Mesenchymal stem cell (in vitro differentiated cells and primary cell): ENCODE results near the gene ERFE.

Experiments
- DNase-seq: peaks from one replicate; pipeline ENCODE4 v3.0.0-alpha.2; 2013
- H2AFZ ChIP-seq: one replicate; pipeline ENCODE4 v1.6.1; 2013; ENCODE audit warnings: low read depth, mild to moderate bottlenecking, control low read depth, inconsistent platforms, low read length, moderate library complexity
- H2AK5ac ChIP-seq: 2 replicates; pipeline ENCODE4 v1.6.1; 2013; ENCODE audit warnings: low read length, moderate library complexity, mild to moderate bottlenecking, inconsistent platforms; ENCODE audit not compliant: severe bottlenecking
- H2BK120ac ChIP-seq: one replicate; pipeline ENCODE4 v1.6.1; 2013; ENCODE audit warnings: low read depth, mild to moderate bottlenecking, inconsistent platforms, low read length, moderate library complexity
- H2BK12ac ChIP-seq, 2 experiments: one replicate each; pipeline ENCODE4 v1.6.1; 2013; ENCODE audit warnings: inconsistent platforms in 2 of 2, low read length in 2 of 2, mild to moderate bottlenecking in 2 of 2, moderate library complexity in 2 of 2, control low read depth in 1 of 2
- H2BK15ac ChIP-seq: one replicate; pipeline ENCODE4 v1.6.1; 2013; ENCODE audit warnings: mild to moderate bottlenecking, low read depth, inconsistent platforms; ENCODE audit not compliant: poor library complexity, severe bottlenecking
- H2BK5ac ChIP-seq: 2 replicates; pipeline ENCODE4 v1.6.1; 2013; ENCODE audit warnings: low read depth, mild to moderate bottlenecking, low read length, control low read depth, inconsistent platforms; ENCODE audit not compliant: poor library complexity, severe bottlenecking
- H3K14ac ChIP-seq, 2 experiments: one replicate each; pipeline ENCODE4 v1.6.1; 2013; ENCODE audit warnings: inconsistent platforms in 2 of 2, low read length in 2 of 2, control low read depth in 1 of 2, mild to moderate bottlenecking in 1 of 2, moderate library complexity in 1 of 2
- H3K18ac ChIP-seq, 2 experiments: one replicate each; pipeline ENCODE4 v1.6.1; 2013; ENCODE audit warnings: inconsistent platforms in 2 of 2, low read length in 2 of 2, control low read depth in 1 of 2, low read depth in 1 of 2, mild to moderate bottlenecking in 1 of 2
- H3K23ac ChIP-seq, 2 experiments: one replicate each; pipeline ENCODE4 v1.6.1; 2013; ENCODE audit warnings: inconsistent platforms in 2 of 2, low read length in 2 of 2, mild to moderate bottlenecking in 2 of 2, moderate library complexity in 2 of 2, control low read depth in 1 of 2
- H3K27ac ChIP-seq: 2 replicates; pipeline ENCODE4 v1.5.1; 2013; ENCODE audit warnings: mild to moderate bottlenecking, moderate library complexity, low read length, control low read depth, inconsistent platforms; ENCODE audit not compliant: poor library complexity, severe bottlenecking
- H3K27me3 ChIP-seq, 2 experiments: 2 replicates each; pipeline versions ENCODE4 v1.6.1 to v1.7.0; 2013; ENCODE audit warnings: low read length in 2 of 2, mild to moderate bottlenecking in 2 of 2, moderate library complexity in 2 of 2, control low read depth in 1 of 2, inconsistent platforms in 1 of 2; ENCODE audit not compliant: control insufficient read depth in 1 of 2, insufficient read depth in 1 of 2
- H3K36me3 ChIP-seq, 2 experiments: 2 replicates each; pipeline versions ENCODE4 v1.6.1 to v1.7.0; 2013; ENCODE audit warnings: low read length in 2 of 2, control low read depth in 1 of 2, inconsistent platforms in 1 of 2, low read depth in 1 of 2, mild to moderate bottlenecking in 1 of 2; ENCODE audit not compliant: insufficient read depth in 2 of 2, control insufficient read depth in 1 of 2
- H3K4ac ChIP-seq, 2 experiments: one replicate each; pipeline ENCODE4 v1.6.1; 2013; ENCODE audit warnings: inconsistent platforms in 2 of 2, low read length in 2 of 2, mild to moderate bottlenecking in 2 of 2, moderate library complexity in 2 of 2, control low read depth in 1 of 2, low read depth in 1 of 2
- H3K4me1 ChIP-seq: 2 replicates; pipeline ENCODE4 v1.6.1; 2013; ENCODE audit warnings: low read depth, low read length, control low read depth; ENCODE audit not compliant: control insufficient read depth, insufficient read depth
- H3K4me2 ChIP-seq: 2 replicates; pipeline ENCODE4 v1.6.1; 2013; ENCODE audit warnings: low read length, mild to moderate bottlenecking, inconsistent platforms; ENCODE audit not compliant: poor library complexity, severe bottlenecking
- H3K4me3 ChIP-seq, 2 experiments: 2 replicates each; pipeline versions ENCODE4 v1.5.1 to v1.7.0; 2013; ENCODE audit warnings: low read length in 2 of 2, mild to moderate bottlenecking in 2 of 2, control low read depth in 1 of 2, low read depth in 1 of 2; ENCODE audit not compliant: insufficient read depth in 1 of 2
- H3K79me1 ChIP-seq: replicated peaks from 2 replicates; pipeline ENCODE4 v1.6.1; 2013; ENCODE audit warnings: mild to moderate bottlenecking, control low read depth, low read length, inconsistent platforms; ENCODE audit not compliant: poor library complexity, severe bottlenecking
- H3K9ac ChIP-seq: 2 replicates; pipeline ENCODE4 v1.7.0; 2013; ENCODE audit warnings: mild to moderate bottlenecking, low read length, moderate library complexity
- H3K9me3 ChIP-seq: 2 replicates; pipeline ENCODE4 v1.7.0; 2013; ENCODE audit warnings: mild to moderate bottlenecking, low read length; ENCODE audit not compliant: control insufficient read depth
- H4K8ac ChIP-seq: one replicate; pipeline ENCODE4 v1.6.1; 2013; ENCODE audit warnings: inconsistent platforms, mild to moderate bottlenecking, low read length, moderate library complexity
- H4K91ac ChIP-seq: one replicate; pipeline ENCODE4 v1.6.1; 2013; ENCODE audit warnings: mild to moderate bottlenecking, low read length, inconsistent platforms
- WGBS: methylation state at CpG from one replicate; pipeline ENCODE4 v1.1.7; 2013; ENCODE audit warnings: mixed read lengths; 5-methylcytosine and 5-hydroxymethylcytosine counted together

ERFE gene

DNA sequence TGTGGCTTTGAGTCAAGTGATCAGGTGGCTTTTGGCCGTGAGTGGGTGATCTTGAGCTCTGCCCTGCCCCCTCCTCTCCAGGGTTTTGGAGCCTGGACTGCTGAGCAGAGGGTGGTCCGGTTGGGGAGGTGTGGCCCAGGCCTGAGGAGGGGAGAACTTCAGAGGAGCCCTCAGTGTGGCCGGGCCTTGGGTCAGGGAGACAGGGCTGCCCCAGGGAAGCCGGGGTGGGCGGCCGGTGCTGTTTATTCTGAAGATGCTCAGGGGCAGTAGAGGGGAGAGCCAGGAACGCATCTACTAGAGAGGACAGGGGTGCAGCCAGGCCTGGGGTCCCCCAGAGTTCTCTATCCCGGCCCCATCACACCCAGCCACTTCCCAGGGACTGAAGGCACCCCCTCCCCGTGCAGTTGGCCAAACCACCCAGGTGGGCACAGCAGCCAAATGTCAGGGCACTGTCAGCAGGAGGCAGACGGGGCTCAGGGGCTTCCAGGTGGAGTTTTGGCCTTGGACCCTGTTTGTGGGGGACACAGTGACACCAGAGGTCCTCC, 963 bp downstream of the ERFE start:
- Histone ChIP-seq H3K4me2 (no peak overlapping the region), H2BK5ac (no peak overlapping the region), H2AFZ (no peak overlapping the region), H4K8ac (no peak overlapping the region), H3K9ac (peak overlapping the region; percentile 69), H3K4ac (no peak overlapping the region), H3K18ac (no peak overlapping the region), H3K4me1 (peaks cover 59% of the 10 kb centered on the region), H4K91ac (no peak overlapping the region), H3K14ac (no peak overlapping the region), H3K79me1 (no peaks in the 10 kb centered on the region), H2AK5ac (no peak overlapping the region), H2BK120ac (no peak overlapping the region), H3K9me3 (no peaks in the 10 kb centered on the region), H2BK15ac (peak overlapping the region; percentile 44), H3K36me3 (no peaks in the 10 kb centered on the region), H3K23ac (no peak overlapping the region), H3K27ac (no peak overlapping the region), H2BK12ac (no peak overlapping the region), H3K4me3 (peak overlapping the region in 1 of 2 experiments; percentile 72), H3K27me3 (peaks cover 0 to 18% of the 10 kb centered on the region in 2 experiments)
- 42% methylated on average over 6 of the region's 10 CpGs for WGBS
- DNase-seq, result no peak

- Histone ChIP-seq H4K91ac (peak overlapping the region; percentile 32), H3K9ac (no peak overlapping the region), H3K23ac (no peak overlapping the region), H2BK120ac (peak overlapping the region; percentile 15), H3K4me1 (peaks cover 54% of the 10 kb centered on the region), H3K18ac (no peak overlapping the region), H3K27ac (no peak overlapping the region), H3K9me3 (no peaks in the 10 kb centered on the region), H2BK5ac (no peak overlapping the region), H3K27me3 (peaks cover 0 to 18% of the 10 kb centered on the region in 2 experiments), H3K4ac (no peak overlapping the region), H2BK12ac (no peak overlapping the region), H2BK15ac (peak overlapping the region; percentile 44), H4K8ac (no peak overlapping the region), H3K79me1 (no peaks in the 10 kb centered on the region), H3K14ac (no peak overlapping the region), H2AFZ (no peak overlapping the region), H3K4me3 (no peak overlapping the region), H3K4me2 (no peak overlapping the region), H3K36me3 (peaks cover 0 to 4% of the 10 kb centered on the region in 2 experiments), H2AK5ac (peak overlapping the region; percentile 54)
- 81% methylated on average over 19 of the region's 23 CpGs for WGBS
- peak; percentile 55 for DNase-seq
Observed at GRCh38 chr2:238160206-238161129, 1.7 kb downstream of the ERFE start.

DNA sequence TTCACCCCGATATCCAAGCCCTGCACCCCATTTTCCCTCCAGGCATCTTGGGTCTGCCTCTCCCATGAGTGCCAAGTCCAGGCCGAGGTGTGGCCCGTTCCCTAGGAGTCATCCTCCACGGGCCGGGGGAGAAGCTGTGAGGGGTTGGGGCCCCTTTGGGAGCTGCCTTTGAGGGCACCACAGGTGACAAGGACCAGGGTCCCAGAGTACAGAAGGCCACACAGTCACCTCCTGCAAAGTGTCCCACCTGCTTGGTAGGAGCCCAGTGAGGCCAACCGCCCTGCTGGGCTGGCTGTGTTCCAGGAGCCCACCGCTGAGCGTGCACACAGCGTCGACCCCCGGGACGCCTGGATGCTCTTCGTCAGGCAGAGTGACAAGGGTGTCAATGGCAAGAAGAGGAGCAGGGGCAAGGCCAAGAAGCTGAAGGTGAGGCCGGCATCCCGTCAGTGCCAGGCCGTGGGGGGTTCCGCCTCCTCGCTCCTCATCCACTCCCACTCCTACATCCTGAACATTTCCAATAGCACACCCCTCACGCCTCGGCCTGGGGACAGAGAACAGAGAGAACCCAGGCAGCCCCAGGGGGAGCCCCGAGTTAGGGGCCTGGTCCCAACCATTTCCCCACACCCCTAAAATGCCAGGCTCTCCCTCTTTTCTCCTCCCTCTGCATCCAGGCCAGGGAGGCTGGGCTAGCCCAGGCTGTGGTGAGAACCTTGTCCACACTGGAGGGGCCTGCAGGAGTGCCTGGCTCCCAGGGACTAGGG, 2.7 kb downstream of the ERFE start:
- Histone ChIP-seq H3K27ac (no peak overlapping the region), H3K79me1 (peaks cover under 1% of the 10 kb centered on the region), H2BK120ac (no peak overlapping the region), H4K8ac (no peak overlapping the region), H3K9me3 (no peaks in the 10 kb centered on the region), H3K4ac (no peak overlapping the region), H2BK12ac (no peak overlapping the region), H2BK5ac (no peak overlapping the region), H3K4me1 (peaks cover 52% of the 10 kb centered on the region), H3K23ac (no peak overlapping the region), H2AFZ (no peak overlapping the region), H2AK5ac (no peak overlapping the region), H3K4me3 (no peak overlapping the region), H3K27me3 (peaks cover 0 to 18% of the 10 kb centered on the region in 2 experiments), H3K18ac (no peak overlapping the region), H4K91ac (no peak overlapping the region), H2BK15ac (no peak overlapping the region), H3K4me2 (no peak overlapping the region), H3K14ac (no peak overlapping the region), H3K9ac (no peak overlapping the region), H3K36me3 (peaks cover 0 to 10% of the 10 kb centered on the region in 2 experiments)
- no peak for DNase-seq
- WGBS, result 94% methylated on average over 14 of the region's 21 CpGs
